ENCODE results near the gene NFAM1.

DNA sequence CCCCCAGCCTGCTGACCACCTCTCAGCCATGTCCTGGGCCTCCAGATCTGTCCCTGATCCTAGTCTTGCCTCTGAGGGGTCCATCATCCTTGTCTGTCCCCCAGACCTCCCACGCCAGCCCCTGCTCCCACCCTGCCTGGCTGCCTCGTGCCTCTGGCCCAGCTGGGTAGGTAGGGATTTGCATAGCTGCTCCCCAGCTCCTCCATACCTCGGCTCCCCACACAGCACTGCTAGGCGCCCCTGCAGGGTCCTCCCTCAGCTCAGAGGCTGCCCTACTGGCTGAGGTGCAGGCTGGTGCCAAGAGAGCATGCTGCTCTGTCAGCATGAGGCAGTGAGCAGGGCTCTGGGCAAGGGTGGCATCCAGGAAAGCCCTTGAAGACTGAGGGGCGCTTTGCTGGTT lies 47.7 kb downstream of the NFAM1 start:
- TF ChIP-seq EZH2 (IDR thresholded peaks at IDR 0.05): no peak
- TF ChIP-seq, protein P1, sequence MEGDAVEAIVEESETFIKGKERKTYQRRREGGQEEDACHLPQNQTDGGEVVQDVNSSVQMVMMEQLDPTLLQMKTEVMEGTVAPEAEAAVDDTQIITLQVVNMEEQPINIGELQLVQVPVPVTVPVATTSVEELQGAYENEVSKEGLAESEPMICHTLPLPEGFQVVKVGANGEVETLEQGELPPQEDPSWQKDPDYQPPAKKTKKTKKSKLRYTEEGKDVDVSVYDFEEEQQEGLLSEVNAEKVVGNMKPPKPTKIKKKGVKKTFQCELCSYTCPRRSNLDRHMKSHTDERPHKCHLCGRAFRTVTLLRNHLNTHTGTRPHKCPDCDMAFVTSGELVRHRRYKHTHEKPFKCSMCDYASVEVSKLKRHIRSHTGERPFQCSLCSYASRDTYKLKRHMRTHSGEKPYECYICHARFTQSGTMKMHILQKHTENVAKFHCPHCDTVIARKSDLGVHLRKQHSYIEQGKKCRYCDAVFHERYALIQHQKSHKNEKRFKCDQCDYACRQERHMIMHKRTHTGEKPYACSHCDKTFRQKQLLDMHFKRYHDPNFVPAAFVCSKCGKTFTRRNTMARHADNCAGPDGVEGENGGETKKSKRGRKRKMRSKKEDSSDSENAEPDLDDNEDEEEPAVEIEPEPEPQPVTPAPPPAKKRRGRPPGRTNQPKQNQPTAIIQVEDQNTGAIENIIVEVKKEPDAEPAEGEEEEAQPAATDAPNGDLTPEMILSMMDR (IDR thresholded peaks at IDR 0.05): no peak
- TF ChIP-seq EZH2phosphoT487 (IDR thresholded peaks at IDR 0.05): no peak

Measured in neural progenitor cell (in vitro differentiated cells).